Measurements from ENCODE around the gene OR52D1. TPM values are rescaled to one million over a fixed set of nuclear protein-coding genes. Genes with fewer than 3 reads are reported as not detected.

OR52D1 gene
- total and polyA plus RNA-seq, 2 of the 8 experiments (the other 6 are each of a cell fraction or from before 2014, with no cell fraction given): not detected

DNA sequence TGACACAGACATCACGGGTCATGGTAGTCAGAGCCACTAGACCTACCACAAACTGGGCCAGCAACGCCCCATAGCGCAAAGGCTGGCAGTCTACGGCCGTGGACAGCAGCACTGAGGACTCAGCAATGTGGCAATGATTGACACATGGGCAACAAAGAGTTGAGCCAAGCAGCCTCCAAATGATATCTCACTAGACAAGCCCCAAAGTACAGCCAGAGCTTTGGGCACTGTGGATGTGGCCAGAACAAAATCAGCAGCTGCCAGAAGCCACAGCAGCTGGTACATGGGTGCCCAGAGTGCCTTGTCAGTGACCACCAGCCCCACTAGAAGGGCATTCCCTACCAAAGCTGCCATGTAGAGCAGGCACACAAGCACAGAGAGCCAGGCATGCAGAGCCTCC, 39.2 kb downstream of the OR52D1 start:
- no peak for TF ChIP-seq EP300 (IDR thresholded peaks at IDR 0.05; ENCODE audit: borderline replicate concordance in 1 of 2, low read depth in 2 of 2, low read length in 2 of 2)
- no peak for TF ChIP-seq BCL11A (IDR thresholded peaks at IDR 0.05; ENCODE audit: low read depth in 2 of 2, low read length in 2 of 2)
- TF ChIP-seq SIRT6 (IDR thresholded peaks at IDR 0.05; ENCODE audit: low read length): no peak
- TF ChIP-seq ASH2L (IDR thresholded peaks at IDR 0.05; ENCODE audit: low read length): no peak
- TF ChIP-seq RXRA (IDR thresholded peaks at IDR 0.05; ENCODE audit: insufficient read depth, low read depth, low read length): no peak
- TF ChIP-seq FOSL1 (IDR thresholded peaks at IDR 0.05; ENCODE audit: insufficient read depth, low read depth, low read length): no peak
- no peak for TF ChIP-seq POLR2A (IDR thresholded peaks at IDR 0.05; ENCODE audit: control extremely low read depth in 1 of 2, low read depth in 2 of 2, low read length in 2 of 2)
- TF ChIP-seq SUZ12 (IDR thresholded peaks at IDR 0.05; ENCODE audit: low read length): no peak
- TF ChIP-seq, protein P1, sequence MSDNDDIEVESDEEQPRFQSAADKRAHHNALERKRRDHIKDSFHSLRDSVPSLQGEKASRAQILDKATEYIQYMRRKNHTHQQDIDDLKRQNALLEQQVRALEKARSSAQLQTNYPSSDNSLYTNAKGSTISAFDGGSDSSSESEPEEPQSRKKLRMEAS (IDR thresholded peaks at IDR 0.05): no peak
- TF ChIP-seq, protein P2, sequence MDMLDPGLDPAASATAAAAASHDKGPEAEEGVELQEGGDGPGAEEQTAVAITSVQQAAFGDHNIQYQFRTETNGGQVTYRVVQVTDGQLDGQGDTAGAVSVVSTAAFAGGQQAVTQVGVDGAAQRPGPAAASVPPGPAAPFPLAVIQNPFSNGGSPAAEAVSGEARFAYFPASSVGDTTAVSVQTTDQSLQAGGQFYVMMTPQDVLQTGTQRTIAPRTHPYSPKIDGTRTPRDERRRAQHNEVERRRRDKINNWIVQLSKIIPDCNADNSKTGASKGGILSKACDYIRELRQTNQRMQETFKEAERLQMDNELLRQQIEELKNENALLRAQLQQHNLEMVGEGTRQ (IDR thresholded peaks at IDR 0.05; ENCODE audit: low read length): no peak
- TF ChIP-seq HDAC2 (IDR thresholded peaks at IDR 0.05; ENCODE audit: borderline replicate concordance in 1 of 2, low read depth in 2 of 2, low read length in 2 of 2): no peak
- no peak for TF ChIP-seq KDM5A (IDR thresholded peaks at IDR 0.05; ENCODE audit: low read length)
- TF ChIP-seq NRF1 (IDR thresholded peaks at IDR 0.05; ENCODE audit: low read depth, low read length): no peak
- no peak for TF ChIP-seq BRCA1 (IDR thresholded peaks at IDR 0.05; ENCODE audit: low read depth, low read length)

More for the DNA sequence above, 39.2 kb downstream of the OR52D1 start:
- H4K5ac ChIP-seq (ENCODE audit: insufficient read length, low read depth, low read length): no peak overlapping the region
- DNase-seq (ENCODE audit: low read depth in 1 of 2, low spot score in 2 of 2): no peak
- H2BK12ac ChIP-seq (ENCODE audit: low read depth, low read length): no peak overlapping the region
- H3K23ac ChIP-seq (ENCODE audit: insufficient read length): no peak overlapping the region
- no peak overlapping the region for H3K18ac ChIP-seq (ENCODE audit: extremely low read depth, low read length)
- no peak overlapping the region for H3K4ac ChIP-seq (replicated peaks; ENCODE audit: insufficient read length, low read depth, low read length)
- no peak overlapping the region for H2BK5ac ChIP-seq (ENCODE audit: low read depth, low read length)
- no peak overlapping the region for H4K8ac ChIP-seq (ENCODE audit: extremely low read depth, insufficient read depth, low read length)
- 96% methylated on average over 5 of the region's 5 CpGs; no CpG with 5 or more reads in 1 of the 2 experiments for WGBS, 2 experiments (ENCODE audit: extremely low coverage in 1 of 2, insufficient coverage in 1 of 2, insufficient read length in 1 of 2, insufficient replicate concordance in 2 of 2, low coverage in 1 of 2, low lambda C conversion rate in 2 of 2, missing lambda C conversion rate in 1 of 2)
- H3K9me3 ChIP-seq (ENCODE audit: insufficient read depth in 2 of 2, low read depth in 1 of 2, low read length in 1 of 2): no peaks in the 10 kb centered on the region
- no peaks in the 10 kb centered on the region for H3K36me3 ChIP-seq (ENCODE audit: control insufficient read depth in 2 of 4, insufficient read depth in 4 of 4, low read length in 3 of 4)
- H4K20me1 ChIP-seq (replicated peaks in 1 of 2; ENCODE audit: control insufficient read depth in 1 of 2, insufficient read depth in 2 of 2, low read length in 2 of 2): no peaks in the 10 kb centered on the region
- H3K4me3 ChIP-seq (ENCODE audit: extremely low read depth in 1 of 4, insufficient read depth in 2 of 4, low read depth in 3 of 4, low read length in 4 of 4): no peak overlapping the region
- peaks cover 0 to 3% (median 0%) of the 10 kb centered on the region in 4 experiments; a peak in 1 of 7 replicates for H3K4me1 ChIP-seq (replicated peaks in 1 of 4; ENCODE audit: control insufficient read depth in 3 of 4, insufficient read depth in 4 of 4, low read length in 3 of 4)
- H3K4me2 ChIP-seq (ENCODE audit: insufficient read depth in 1 of 2, low read depth in 2 of 2, low read length in 2 of 2): no peak overlapping the region
- no peak overlapping the region for H4K91ac ChIP-seq (replicated peaks; ENCODE audit: insufficient read length, low read length)
- H2BK20ac ChIP-seq (ENCODE audit: low read length): no peak overlapping the region
- POLR2A ChIA-PET (ENCODE audit: partially characterized antibody): no interaction called here
- H3K14ac ChIP-seq (ENCODE audit: insufficient read length): no peak overlapping the region
- H3K79me1 ChIP-seq (ENCODE audit: low read depth, low read length): no peaks in the 10 kb centered on the region
- no peak for FAIRE-seq
- no peak overlapping the region for H3K9ac ChIP-seq (replicated peaks in 1 of 4; ENCODE audit: extremely low read depth in 1 of 4, low read depth in 3 of 4, low read length in 3 of 4)
- no peaks in the 10 kb centered on the region; a peak in 2 of 7 replicates for H3K27me3 ChIP-seq (replicated peaks in 1 of 4; ENCODE audit: control insufficient read depth in 3 of 4, extremely low read depth in 1 of 4, insufficient read depth in 3 of 4, low read length in 3 of 4)
- no peak overlapping the region for H3K56ac ChIP-seq (replicated peaks; ENCODE audit: insufficient read length, low read depth, low read length)
- H3K27ac ChIP-seq (ENCODE audit: low read depth, low read length): no peak overlapping the region
- no peak overlapping the region for H2AK5ac ChIP-seq (ENCODE audit: low read depth, low read length)
- CTCF ChIA-PET (ENCODE audit: partially characterized antibody): interaction anchor here (1.7 kb wide), 1 partner anchor 8 kb away, joined by 3 read pairs; no protein-coding TSS in a partner anchor
- no peaks in the 10 kb centered on the region for H3K79me2 ChIP-seq (ENCODE audit: control insufficient read depth in 1 of 2, insufficient read depth in 2 of 2, low read length in 2 of 2)
- H2BK15ac ChIP-seq (ENCODE audit: low read length): no peak overlapping the region
- no peak overlapping the region for H2AFZ ChIP-seq (ENCODE audit: low read length)
- H2BK120ac ChIP-seq (replicated peaks; ENCODE audit: low read depth, low read length): no peak overlapping the region
- no peaks in the 10 kb centered on the region for H3K23me2 ChIP-seq (ENCODE audit: low read depth, low read length)
